ENCODE data around the gene FOXP1. TPM values are rescaled to one million over a fixed set of nuclear protein-coding genes. Genes with fewer than 3 reads are reported as not detected.

The FOXP1 gene
- total RNA-seq, 1 donor from 2014 or later: 107 TPM

- Mint-ChIP-seq H3K36me3 (ENCODE audit: low read depth, unreplicated experiment) (peaks cover 21% of the 10 kb centered on the region), H3K9me3 (ENCODE audit: unreplicated experiment) (no peaks in the 10 kb centered on the region), H3K4me3 (ENCODE audit: unreplicated experiment) (no peak overlapping the region), H3K27me3 (ENCODE audit: low read depth, unreplicated experiment) (no peaks in the 10 kb centered on the region), H3K27ac (ENCODE audit: unreplicated experiment) (no peak overlapping the region), H3K4me1 (ENCODE audit: low read depth, unreplicated experiment) (peaks cover 71% of the 10 kb centered on the region)
- H3K27me3 ChIP-seq (ENCODE audit: insufficient read depth, low read length): no peaks in the 10 kb centered on the region
- no peak overlapping the region for H2AFZ ChIP-seq (ENCODE audit: low read depth, low read length)
- H3K9me3 ChIP-seq (ENCODE audit: insufficient read depth, low read depth, low read length): no peaks in the 10 kb centered on the region
- peak overlapping the region; percentile 87 for H3K27ac ChIP-seq (ENCODE audit: low read depth, low read length)
- H3K4me3 ChIP-seq (ENCODE audit: insufficient read depth, low read depth, low read length): no peak overlapping the region
- TF ChIP-seq EZH2 (IDR thresholded peaks at IDR 0.05; ENCODE audit: insufficient read depth, low read length) (no peak), CTCF (IDR thresholded peaks at IDR 0.05; ENCODE audit: insufficient read depth, low read depth, low read length) (no peak)
- DNase-seq (ENCODE audit: low read depth): no peak
- peaks cover 24% of the 10 kb centered on the region for H3K36me3 ChIP-seq (ENCODE audit: insufficient read depth, low read length)
- H3K4me2 ChIP-seq (ENCODE audit: low read length): peak overlapping the region; percentile 3
- peaks cover 38% of the 10 kb centered on the region for H4K20me1 ChIP-seq (ENCODE audit: insufficient read depth, low read length)
- H3K9ac ChIP-seq (ENCODE audit: low read length): peak overlapping the region; percentile 71
- H3K4me1 ChIP-seq (ENCODE audit: insufficient read depth, low read length): peaks cover 63% of the 10 kb centered on the region
- H3K79me2 ChIP-seq (ENCODE audit: insufficient read depth, low read length): peaks cover 85% of the 10 kb centered on the region
- FAIRE-seq: peak; percentile 55
Observed at GRCh38 chr3:71051893-71052687, 531.4 kb downstream of the FOXP1 start.

GRCh38 chr3:71051259-71051595 lies 532.3 kb downstream of the FOXP1 start:
- H3K27ac ChIP-seq (ENCODE audit: low read depth, low read length): peak overlapping the region; percentile 87

More at GRCh38 chr3:71051259-71051595, 532.3 kb downstream of the FOXP1 start:
- Histone ChIP-seq H3K9ac (ENCODE audit: low read length) (peak overlapping the region; percentile 71), H3K4me1 (ENCODE audit: insufficient read depth, low read length) (peaks cover 55% of the 10 kb centered on the region), H3K4me2 (ENCODE audit: low read length) (peak overlapping the region; percentile 61), H2AFZ (ENCODE audit: low read depth, low read length) (no peak overlapping the region), H3K4me3 (ENCODE audit: insufficient read depth, low read depth, low read length) (no peak overlapping the region), H3K79me2 (ENCODE audit: insufficient read depth, low read length) (peaks cover 86% of the 10 kb centered on the region), H4K20me1 (ENCODE audit: insufficient read depth, low read length) (peaks cover 35% of the 10 kb centered on the region), H3K36me3 (ENCODE audit: insufficient read depth, low read length) (peaks cover 33% of the 10 kb centered on the region), H3K27me3 (ENCODE audit: insufficient read depth, low read length) (no peaks in the 10 kb centered on the region), H3K9me3 (ENCODE audit: insufficient read depth, low read depth, low read length) (no peaks in the 10 kb centered on the region)
- H3K4me3 Mint-ChIP-seq (ENCODE audit: unreplicated experiment): no peak overlapping the region
- FAIRE-seq (no peak), DNase-seq (ENCODE audit: low read depth) (no peak)
- H3K27ac Mint-ChIP-seq (ENCODE audit: unreplicated experiment): peak overlapping the region; percentile 83
- peaks cover 64% of the 10 kb centered on the region for H3K4me1 Mint-ChIP-seq (ENCODE audit: low read depth, unreplicated experiment)
- TF ChIP-seq CTCF (IDR thresholded peaks at IDR 0.05; ENCODE audit: insufficient read depth, low read depth, low read length) (no peak), EZH2 (IDR thresholded peaks at IDR 0.05; ENCODE audit: insufficient read depth, low read length) (no peak)
- peaks cover 23% of the 10 kb centered on the region for H3K36me3 Mint-ChIP-seq (ENCODE audit: low read depth, unreplicated experiment)
- no peaks in the 10 kb centered on the region for H3K9me3 Mint-ChIP-seq (ENCODE audit: unreplicated experiment)
- no peaks in the 10 kb centered on the region for H3K27me3 Mint-ChIP-seq (ENCODE audit: low read depth, unreplicated experiment)

Measured in astrocyte (in vitro differentiated cells and primary cell).